SK-N-SH (cell line): ENCODE results near the gene CYP2W1.
"Not testable (repeated sequence)": the region's sequence is repeated elsewhere in the genome, so short reads cannot be mapped to it uniquely, and the experiment has no call there.

ENCODE experiments used
- CTCF ChIP-seq: fragments of 200-600 bp; sonication (generic); IDR thresholded peaks from 2 replicates; pipeline ENCODE4 v1.6.1; 2017; ENCODE audit warnings: antibody characterized with exemption, mild to moderate bottlenecking, moderate library complexity
- ELF1 ChIP-seq: IDR thresholded peaks from 2 replicates; pipeline ENCODE4 v1.4.0; 2012
- MAX ChIP-seq: IDR thresholded peaks from 2 replicates; pipeline ENCODE4 v1.4.0; 2012; ENCODE audit warnings: low read depth
- POLR2AphosphoS5 ChIP-seq: IDR thresholded peaks from 2 replicates; pipeline ENCODE4 v1.6.1; 2012; ENCODE audit warnings: low read depth, low read length
- RAD21 ChIP-seq: IDR thresholded peaks from 2 replicates; pipeline ENCODE4 v1.6.1; 2012; ENCODE audit warnings: mild to moderate bottlenecking, low read length
- REST ChIP-seq: IDR thresholded peaks from 2 replicates; pipeline ENCODE4 v1.6.1; 2012; ENCODE audit warnings: mild to moderate bottlenecking, low read depth, low read length, moderate library complexity
- SMC3 ChIP-seq: IDR thresholded peaks from 2 replicates; pipeline ENCODE4 v1.6.1; 2012; ENCODE audit warnings: low read depth, low read length, improper control_type of control experiment
- YY1 ChIP-seq: IDR thresholded peaks from 2 replicates; pipeline ENCODE4 v1.4.0; 2012; ENCODE audit warnings: low read depth, mild to moderate bottlenecking
- ZBTB33 ChIP-seq: IDR thresholded peaks from 2 replicates; pipeline ENCODE4 v1.4.0; 2012; ENCODE audit warnings: low read depth, borderline replicate concordance

- TF ChIP-seq CTCF, RAD21, REST, ELF1, POLR2AphosphoS5, YY1, ZBTB33, MAX, SMC3: not testable (repeated sequence)
These were observed 23.2 kb upstream of the CYP2W1 start for GRCh38 chr7:959740-960139.
